Stimulated activated CD8-positive, alpha-beta memory T cell treated with anti-CD3 and anti-CD28 coated beads, Interleukin-4, amount 100 ng/mL, for 1 hour (primary cell): ENCODE measurements around the gene PCDHB14.
"Not testable (repeated sequence)": the region's sequence is repeated elsewhere in the genome, so short reads cannot be mapped to it uniquely, and the experiment has no call there.

ENCODE experiments used
- DNase-seq, 2 donors: peaks; one replicate each; pipeline ENCODE4 v3.0.0-alpha.2; 2020; ENCODE audit warnings: low read depth in 2 of 2, low spot score in 1 of 2

PCDHB14 gene

DNA sequence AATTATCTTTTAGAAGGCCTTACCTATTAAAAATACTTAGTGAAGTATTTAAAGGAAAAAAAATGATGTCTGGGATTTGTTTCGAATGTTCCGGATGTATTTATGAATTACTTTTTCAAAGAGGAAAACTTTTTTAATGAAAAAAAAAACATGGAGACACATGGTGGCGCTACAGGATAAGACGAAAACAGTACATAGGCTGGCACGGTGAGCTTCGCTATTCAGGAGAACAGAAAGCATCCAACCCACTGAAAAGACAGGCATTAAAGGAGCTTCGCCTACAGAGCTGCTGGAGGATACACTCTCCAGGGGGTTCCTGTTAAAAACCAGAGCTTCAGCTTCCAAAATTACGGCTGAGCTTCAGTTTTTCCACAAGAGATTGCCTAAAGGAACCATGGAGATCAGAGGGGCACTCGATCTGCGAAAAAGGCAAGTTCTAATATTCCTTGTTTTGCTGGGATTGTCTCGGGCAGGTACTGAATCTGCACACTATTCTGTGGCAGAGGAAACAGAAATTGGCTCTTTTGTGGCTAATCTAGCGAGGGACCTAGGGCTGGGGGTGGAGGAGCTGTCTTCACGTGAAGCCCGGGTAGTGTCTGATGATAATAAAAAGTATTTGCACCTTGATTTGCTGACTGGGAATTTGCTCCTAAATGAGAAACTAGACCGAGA, at the start of gene PCDHB14:
Gene PCDHB14, plus strand, starts transcription at position 232 of the 672 bp plus-strand sequence. Its CDS starts 163 bp downstream, at position 395.
- DNase-seq, result no peak

DNA sequence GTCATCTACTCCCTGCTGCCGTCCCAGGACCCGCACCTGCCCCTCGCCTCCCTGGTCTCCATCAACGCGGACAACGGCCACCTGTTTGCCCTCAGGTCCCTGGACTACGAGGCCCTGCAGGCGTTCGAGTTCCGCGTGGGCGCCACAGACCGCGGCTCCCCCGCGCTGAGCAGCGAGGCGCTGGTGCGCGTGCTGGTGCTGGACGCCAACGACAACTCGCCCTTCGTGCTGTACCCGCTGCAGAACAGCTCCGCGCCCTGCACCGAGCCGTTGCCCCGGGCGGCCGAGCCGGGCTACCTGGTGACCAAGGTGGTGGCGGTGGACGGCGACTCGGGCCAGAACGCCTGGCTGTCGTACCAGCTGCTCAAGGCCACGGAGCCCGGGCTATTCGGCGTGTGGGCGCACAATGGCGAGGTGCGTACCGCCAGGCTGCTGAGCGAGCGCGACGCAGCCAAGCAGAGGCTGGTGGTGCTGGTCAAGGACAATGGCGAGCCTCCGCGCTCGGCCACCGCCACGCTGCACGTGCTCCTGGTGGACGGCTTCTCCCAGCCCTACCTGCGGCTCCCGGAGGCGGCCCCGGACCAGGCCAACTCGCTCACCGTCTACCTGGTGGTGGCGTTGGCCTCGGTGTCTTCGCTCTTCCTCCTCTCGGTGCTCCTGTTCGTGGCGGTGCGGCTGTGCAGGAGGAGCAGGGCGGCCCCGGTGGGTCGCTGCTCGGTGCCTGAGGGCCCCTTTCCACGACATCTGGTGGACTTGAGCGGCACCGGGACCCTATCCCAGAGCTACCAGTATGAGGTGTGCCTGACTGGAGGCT, 48.6 kb upstream of the PCDHB14 start:
- not testable (repeated sequence) for DNase-seq

DNA sequence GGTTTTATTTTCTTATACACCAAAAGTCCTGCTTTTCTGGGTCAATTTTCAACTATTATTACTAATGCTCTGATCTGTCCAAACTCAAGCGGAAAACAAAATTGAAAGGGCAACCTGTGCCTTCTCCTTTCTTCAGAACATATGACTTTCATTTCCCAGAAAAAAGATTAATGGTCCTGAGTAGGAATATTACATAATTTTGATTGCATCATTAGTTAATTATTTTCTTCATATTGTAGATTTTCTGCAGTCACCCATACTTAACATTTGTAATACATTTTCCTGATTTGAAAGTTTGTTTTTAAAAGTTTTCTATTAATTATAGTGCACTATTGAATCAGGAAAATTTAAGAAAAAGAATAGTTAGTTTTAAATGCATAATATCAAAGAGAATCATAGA, 47.2 kb upstream of the PCDHB14 start:
- no peak for DNase-seq

DNA sequence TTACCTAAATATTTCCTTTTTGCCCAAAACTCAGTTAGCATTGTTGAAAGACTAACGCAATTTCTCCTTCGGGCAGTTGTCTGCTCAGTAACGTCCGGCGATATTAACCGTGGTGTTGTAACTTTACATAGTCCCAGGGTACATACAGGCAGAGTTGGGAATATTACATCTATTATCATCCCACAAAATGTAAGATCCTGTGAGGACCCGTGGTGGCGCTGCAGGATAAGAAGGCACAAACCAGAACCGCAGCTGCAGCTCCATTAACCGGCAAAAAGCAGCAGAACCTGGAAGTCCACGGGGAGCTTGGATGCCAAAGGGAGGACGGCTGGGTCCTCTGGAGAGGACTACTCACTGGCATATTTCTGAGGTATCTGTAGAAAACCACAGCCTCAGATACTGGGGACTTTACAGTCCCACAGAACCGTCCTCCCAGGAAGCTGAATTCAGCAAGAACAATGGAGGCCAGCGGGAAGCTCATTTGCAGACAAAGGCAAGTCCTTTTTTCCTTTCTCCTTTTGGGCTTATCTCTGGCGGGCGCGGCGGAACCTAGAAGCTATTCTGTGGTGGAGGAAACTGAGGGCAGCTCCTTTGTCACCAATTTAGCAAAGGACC, 45.5 kb upstream of the PCDHB14 start, which contains the start of gene PCDHB8:
Gene PCDHB8, plus strand, starts transcription at position 214 of the 615 bp plus-strand sequence. Its CDS starts 245 bp downstream, at position 459.
- DNase-seq, result not testable (repeated sequence)

GRCh38 chr5:141179371-141179770, 43.8 kb upstream of the PCDHB14 start:
- not testable (repeated sequence) for DNase-seq

GRCh38 chr5:141179876-141180275, 43.3 kb upstream of the PCDHB14 start:
- not testable (repeated sequence) for DNase-seq

DNA sequence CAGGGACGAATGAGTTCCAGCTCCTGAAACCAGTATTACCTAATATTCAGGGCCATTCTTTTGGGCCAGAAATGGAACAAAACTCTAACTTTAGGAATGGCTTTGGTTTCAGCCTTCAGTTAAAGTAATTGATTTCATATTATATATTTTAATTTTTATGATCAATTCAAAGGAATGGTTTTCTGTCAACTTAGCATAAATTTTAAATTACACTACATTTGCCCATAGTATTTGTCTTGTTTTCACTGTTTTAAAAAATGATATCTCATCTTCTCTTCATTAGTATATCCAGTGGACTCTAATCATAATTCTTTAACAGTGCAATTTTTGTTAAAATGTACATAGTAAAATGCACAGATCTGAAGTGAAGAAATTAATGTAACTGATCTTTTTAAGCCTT, 42.8 kb upstream of the PCDHB14 start:
- DNase-seq, result no peak

DNA sequence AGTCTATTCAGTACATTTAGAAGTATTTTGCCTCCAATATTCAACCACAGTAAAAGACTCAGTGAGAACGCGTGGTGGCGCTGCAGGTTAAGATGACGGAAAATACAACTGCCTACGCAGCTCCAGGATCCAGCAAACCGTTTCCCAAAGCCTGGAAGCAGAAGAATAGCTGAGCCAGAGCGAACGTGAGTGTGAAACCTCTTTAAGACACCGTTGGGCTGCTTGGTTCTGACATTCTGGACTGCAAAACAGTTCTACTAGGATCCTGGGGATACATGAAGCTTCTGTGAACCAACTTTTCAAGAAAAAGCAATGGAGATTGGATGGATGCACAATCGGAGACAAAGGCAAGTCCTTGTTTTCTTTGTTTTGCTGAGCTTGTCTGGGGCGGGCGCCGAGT, 40.9 kb upstream of the PCDHB14 start, which contains the start of gene PCDHB16:
Gene PCDHB16, plus strand, starts transcription at position 140 of the 400 bp plus-strand sequence. Its CDS starts 173 bp downstream, at position 313.
- no peak for DNase-seq

- not testable (repeated sequence) for DNase-seq
These were observed 38.9 kb upstream of the PCDHB14 start for GRCh38 chr5:141184117-141184855.

DNA sequence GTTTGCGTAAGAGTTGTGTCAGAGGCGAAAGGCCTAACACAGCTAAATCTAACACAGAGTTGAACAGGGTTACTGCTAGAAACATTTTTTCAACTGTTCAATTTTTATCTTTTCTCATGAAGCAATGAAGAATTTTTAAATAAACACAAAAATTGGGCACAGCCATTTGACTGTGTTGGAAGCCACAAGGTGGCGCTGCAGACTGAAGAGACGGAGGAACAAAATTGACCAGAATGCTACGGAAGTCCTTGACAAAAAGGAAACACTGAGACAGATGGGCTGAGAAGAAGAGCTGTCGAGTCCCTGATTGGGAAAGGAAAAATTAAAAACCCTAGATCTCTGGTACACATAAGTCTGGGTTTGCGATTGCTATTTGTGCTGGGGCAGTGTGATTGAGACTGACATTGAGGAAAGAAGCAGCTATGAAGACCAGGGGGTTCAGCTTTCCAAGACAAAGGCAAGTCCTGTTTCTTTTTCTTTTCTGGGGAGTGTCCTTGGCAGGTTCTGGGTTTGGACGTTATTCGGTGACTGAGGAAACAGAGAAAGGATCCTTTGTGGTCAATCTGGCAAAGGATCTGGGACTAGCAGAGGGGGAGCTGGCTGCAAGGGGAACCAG, 36.1 kb upstream of the PCDHB14 start, which contains the start of gene PCDHB9:
Gene PCDHB9, plus strand, starts transcription at position 265 of the 616 bp plus-strand sequence. Its CDS starts 158 bp downstream, at position 423.
- DNase-seq, result no peak

DNA sequence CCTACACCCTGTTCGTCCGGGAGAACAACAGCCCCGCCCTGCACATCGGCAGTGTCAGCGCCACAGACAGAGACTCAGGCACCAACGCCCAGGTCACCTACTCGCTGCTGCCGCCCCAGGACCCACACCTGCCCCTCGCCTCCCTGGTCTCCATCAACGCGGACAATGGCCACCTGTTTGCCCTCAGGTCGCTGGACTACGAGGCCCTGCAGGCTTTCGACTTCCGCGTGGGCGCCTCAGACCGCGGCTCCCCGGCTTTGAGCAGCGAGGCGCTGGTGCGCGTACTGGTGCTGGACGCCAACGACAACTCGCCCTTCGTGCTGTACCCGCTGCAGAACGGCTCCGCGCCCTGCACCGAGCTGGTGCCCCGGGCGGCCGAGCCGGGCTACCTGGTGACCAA, 34.5 kb upstream of the PCDHB14 start:
- not testable (repeated sequence) for DNase-seq

DNA sequence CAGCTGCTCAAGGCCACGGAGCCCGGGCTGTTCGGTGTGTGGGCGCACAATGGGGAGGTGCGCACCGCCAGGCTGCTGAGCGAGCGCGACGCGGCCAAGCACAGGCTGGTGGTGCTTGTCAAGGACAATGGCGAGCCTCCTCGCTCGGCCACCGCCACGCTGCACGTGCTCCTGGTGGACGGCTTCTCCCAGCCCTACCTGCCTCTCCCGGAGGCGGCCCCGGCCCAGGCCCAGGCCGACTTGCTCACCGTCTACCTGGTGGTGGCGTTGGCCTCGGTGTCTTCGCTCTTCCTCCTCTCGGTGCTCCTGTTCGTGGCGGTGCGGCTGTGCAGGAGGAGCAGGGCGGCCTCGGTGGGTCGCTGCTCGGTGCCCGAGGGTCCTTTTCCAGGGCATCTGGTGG, 34.0 kb upstream of the PCDHB14 start:
- DNase-seq, result not testable (repeated sequence)

DNA sequence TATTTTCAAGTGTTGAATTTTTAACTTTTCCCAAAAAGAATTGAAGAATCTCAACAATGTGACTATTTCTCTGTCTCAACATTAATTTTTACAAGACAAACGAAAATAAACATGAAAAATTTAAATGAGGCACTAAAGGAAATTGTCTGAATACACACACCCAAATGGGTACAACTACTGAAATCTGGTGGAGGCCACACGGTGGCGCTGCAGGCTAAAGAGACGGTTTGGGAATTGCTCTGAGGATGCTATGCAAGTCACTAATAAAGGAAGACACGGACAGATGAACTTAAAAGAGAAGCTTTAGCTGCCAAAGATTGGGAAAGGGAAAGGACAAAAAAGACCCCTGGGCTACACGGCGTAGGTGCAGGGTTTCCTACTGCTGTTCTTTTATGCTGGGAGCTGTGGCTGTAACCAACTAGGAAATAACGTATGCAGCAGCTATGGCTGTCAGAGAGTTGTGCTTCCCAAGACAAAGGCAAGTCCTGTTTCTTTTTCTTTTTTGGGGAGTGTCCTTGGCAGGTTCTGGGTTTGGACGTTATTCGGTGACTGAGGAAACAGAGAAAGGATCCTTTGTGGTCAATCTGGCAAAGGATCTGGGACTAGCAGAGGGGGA, 30.9 kb upstream of the PCDHB14 start, which contains the start of gene PCDHB10:
Gene PCDHB10, plus strand, starts transcription at position 244 of the 616 bp plus-strand sequence. Its CDS starts 200 bp downstream, at position 444.
- no peak for DNase-seq

GRCh38 chr5:141194332-141194731, 28.8 kb upstream of the PCDHB14 start:
- DNase-seq, result not testable (repeated sequence)

DNA sequence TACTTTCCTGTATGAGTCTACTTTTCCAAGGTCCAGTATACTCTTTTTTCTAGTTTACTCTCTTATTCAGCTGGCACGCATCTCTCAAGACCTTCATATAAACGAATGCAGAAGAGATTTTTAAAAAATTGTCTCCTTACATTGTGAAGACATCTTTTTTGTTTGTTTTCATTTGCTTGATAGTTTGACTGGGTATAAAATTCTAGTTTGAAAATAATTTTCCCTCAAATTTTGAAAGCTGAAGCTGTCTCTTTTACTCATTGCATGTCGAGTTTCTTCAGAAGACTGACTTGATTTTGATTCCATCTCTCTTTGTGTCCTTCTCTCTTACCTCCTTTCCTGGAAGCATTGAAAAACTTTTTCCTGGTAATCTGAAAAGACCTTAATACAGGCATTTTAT, 26.8 kb upstream of the PCDHB14 start:
- DNase-seq, result no peak

DNA sequence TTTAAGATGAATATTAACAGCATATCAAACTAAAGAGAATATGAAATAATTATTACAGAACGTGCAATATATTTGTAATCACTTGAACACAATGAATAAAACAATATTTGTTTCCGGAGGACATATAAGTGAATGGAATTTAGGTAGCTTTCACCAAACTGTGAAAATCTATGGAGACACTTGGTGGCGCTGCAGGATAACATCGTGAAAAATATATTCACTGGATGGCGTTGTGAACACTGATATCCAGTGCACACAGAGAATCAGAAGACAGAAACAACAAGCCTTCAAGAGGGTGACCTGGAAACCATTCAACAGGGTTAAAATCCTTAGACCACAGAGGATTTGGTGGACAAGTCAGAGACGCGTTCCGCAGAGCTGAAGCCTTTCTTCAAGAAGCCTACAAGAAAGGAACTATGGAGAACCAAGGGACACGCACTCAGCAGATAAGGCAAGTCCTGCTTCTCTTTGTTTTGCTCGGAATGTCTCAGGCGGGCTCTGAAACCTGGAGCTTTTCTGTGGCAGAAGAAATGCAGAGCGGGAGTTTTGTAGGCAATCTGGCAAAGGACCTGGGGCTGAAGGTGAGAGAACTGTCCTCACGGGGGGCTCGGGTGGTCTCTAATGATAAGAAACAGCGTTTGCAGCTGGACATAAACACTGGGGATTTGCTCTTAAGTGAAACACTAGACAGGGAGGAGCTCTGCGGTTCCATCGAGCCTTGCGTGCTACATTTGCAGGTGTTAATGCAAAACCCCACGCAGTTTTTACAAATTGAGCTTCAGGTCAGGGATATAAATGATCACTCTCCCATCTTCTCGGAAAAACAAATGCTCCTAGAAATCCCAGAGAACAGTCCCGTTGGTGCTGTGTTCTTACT, 23.5 kb upstream of the PCDHB14 start, which contains the start of gene PCDHB11:
Gene PCDHB11, plus strand, starts transcription at position 269 of the 877 bp plus-strand sequence. Its CDS starts 148 bp downstream, at position 417.
- no peak for DNase-seq

DNA sequence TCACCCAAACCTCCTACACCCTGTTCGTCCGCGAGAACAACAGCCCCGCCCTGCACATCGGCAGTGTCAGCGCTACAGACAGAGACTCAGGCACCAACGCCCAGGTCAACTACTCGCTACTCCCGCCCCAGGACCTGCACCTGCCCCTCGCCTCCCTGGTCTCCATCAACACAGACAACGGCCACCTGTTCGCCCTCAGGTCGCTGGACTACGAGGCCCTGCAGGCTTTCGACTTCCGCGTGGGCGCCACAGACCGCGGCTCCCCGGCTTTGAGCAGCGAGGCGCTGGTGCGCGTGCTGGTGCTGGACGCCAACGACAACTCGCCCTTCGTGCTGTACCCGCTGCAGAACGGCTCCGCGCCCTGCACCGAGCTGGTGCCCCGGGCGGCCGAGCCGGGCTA, 22.0 kb upstream of the PCDHB14 start:
- DNase-seq, result not testable (repeated sequence)

- not testable (repeated sequence) for DNase-seq
These were observed 21.5 kb upstream of the PCDHB14 start for GRCh38 chr5:141201646-141202045.

GRCh38 chr5:141208478-141208877, 14.7 kb upstream of the PCDHB14 start, which contains the start of gene PCDHB12:
TSS of gene PCDHB12 (plus strand) at chr5:141208719. CDS start at chr5:141208908, 189 bp downstream.
- DNase-seq, result no peak
